ENCODE data around the gene ARRDC3.
"Not testable (repeated sequence)": the region's sequence is repeated elsewhere in the genome, so short reads cannot be mapped to it uniquely, and the experiment has no call there.

ARRDC3 gene

DNA sequence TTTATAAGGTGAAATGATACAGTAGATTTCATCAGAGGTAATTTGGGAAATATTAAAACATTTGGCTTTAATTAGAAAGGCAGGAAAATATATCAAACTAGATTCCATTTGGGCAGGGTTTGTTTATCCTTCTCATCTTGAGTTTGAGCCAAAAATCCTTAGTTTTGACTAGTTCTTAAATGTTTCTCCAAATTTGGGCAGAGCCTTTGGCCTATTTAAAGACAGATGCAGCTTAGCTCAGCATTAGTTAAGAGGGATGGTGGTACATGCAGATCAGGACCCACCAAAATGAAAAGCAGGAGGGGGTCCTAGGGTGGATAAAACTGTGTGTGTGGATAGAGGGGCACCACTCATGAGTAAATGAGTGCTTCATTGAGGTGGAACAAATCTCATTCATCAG lies 20.3 kb upstream of the ARRDC3 start:
- DNase-seq (ENCODE audit: extremely low read depth, low read depth), result peak; percentile 85
- TF ChIP-seq CTCF (IDR thresholded peaks at IDR 0.05; ENCODE audit: low read depth, low read length), result no peak

DNA sequence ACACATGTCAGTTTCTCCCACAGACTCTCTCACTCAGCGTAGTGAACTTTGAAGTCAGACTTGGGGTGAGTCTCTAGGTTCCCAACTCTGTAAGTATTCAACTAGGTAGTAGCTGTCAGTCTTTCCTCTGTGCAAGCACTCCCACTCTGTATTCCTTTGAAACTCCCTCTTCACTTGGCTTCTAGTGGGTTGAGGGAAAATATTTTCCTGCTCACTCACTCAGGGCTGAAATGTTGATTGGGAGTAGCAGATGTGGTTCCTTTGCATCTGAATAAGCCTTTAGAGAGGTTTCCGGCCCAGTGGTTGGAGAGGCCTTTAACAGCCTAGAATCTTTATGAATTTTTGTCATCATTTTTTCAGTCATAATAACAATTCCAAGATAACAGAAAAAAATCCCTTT lies 18.1 kb upstream of the ARRDC3 start:
- no peak for DNase-seq (ENCODE audit: extremely low read depth, low read depth)
- TF ChIP-seq CTCF (IDR thresholded peaks at IDR 0.05; ENCODE audit: low read depth, low read length), result no peak

DNA sequence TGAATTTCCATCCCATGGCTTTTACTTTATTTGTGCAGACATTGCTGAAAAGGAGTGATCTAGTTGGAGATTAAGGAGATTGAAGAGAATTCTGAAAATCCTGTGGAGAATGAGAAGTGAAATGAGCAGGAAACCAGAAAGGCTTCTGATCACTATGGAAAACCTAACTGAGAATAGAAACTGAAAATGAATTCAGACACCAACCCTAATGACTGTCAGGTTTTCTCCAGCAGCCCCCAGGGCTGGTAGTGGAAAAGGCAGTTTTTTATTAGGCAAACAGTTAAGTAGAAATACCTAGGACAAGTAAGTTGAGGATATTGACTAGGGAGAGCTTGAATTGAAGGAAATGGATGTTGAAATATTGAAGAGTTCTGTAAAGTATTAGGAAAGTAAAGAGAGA lies 14.7 kb upstream of the ARRDC3 start:
- no peak for DNase-seq (ENCODE audit: extremely low read depth, low read depth)

DNA sequence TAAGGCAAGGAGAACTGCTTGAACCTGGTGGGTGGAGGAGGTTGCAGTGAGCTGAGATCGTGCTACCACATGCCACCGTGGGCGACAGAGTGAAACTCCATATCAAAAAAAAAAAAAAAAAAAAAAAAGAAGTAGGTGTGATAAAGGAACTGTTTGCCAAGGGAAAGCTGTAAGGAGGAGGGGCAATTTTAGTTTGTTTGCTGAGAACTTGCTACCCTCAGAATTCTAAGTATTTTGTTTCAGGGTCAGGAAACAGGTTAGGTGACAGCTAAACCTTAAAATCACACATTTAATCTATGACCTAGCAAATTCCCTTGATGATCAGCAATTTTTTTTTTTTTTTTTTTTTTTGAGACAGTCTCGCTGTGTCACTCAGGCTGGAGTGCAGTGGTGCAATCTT lies 7.2 kb upstream of the ARRDC3 start:
- no peak for DNase-seq (ENCODE audit: extremely low read depth, low read depth)
- TF ChIP-seq CTCF (IDR thresholded peaks at IDR 0.05; ENCODE audit: low read depth, low read length), result no peak

More for the DNA sequence above, 14.7 kb upstream of the ARRDC3 start:
- no peak for TF ChIP-seq CTCF (IDR thresholded peaks at IDR 0.05; ENCODE audit: low read depth, low read length)

- not testable (repeated sequence) for DNase-seq (ENCODE audit: extremely low read depth, low read depth)
These were observed 6.4 kb upstream of the ARRDC3 start for GRCh38 chr5:91389555-91389954.

- no peak for DNase-seq (ENCODE audit: extremely low read depth, low read depth)
- no peak for TF ChIP-seq CTCF (IDR thresholded peaks at IDR 0.05; ENCODE audit: low read depth, low read length)
These were observed 5.2 kb upstream of the ARRDC3 start for GRCh38 chr5:91388362-91388761.

DNA sequence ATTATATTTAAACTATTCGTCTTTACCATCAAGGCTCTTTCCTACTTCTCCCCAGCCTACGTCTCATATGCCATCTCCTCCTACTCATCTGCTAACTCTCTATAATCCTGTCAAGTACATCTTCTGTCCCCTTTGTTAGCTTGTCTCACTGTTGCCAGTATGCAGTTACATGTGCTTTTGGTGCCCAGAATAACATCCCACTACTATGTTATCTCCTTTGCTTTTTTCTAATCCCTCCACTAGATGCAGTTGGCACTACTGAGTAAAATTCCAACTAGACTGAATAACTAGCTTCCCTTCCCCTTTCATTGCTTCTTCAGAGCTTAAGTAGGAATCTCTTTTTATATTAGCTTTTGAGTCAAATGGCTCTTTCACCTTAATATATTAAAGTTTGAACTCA lies 3.0 kb upstream of the ARRDC3 start:
- TF ChIP-seq CTCF (IDR thresholded peaks at IDR 0.05; ENCODE audit: low read depth, low read length), result no peak; the same call in 1 of the 2 replicates
- DNase-seq (ENCODE audit: extremely low read depth, low read depth), result no peak

DNA sequence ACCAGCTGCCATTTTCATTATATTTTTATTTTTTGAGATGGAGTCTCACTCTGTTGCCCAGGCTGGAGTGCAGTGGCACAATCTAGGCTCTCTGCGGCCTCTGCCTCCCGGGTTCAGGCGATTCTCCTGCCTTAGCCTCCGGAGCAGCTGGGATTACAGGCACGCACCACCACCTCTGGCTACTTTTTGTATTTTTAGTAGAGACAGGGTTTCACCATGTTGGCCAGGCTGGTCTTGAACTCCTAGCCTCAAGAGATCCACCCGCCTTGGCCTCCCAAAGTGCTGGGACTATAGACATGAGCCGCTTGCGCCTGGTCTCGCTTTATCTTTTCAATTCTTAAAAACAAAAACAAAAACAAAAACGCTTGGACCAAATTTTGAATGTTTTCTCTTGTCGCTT lies 2.5 kb upstream of the ARRDC3 start:
- not testable (repeated sequence) for DNase-seq (ENCODE audit: extremely low read depth, low read depth)
